Epithelial cell of esophagus (primary cell): ENCODE results near the gene MAN1C1.

Experiments
- DNase-seq: peaks from one replicate; pipeline ENCODE4 v3.0.0; 2010; ENCODE audit warnings: low read depth
- H3K4me3 ChIP-seq: 2 replicates; pipeline ENCODE4 v1.5.1; 2011; ENCODE audit warnings: mild to moderate bottlenecking, low read length, control low read depth
- TF ChIP-seq, protein P1 (sequence below): IDR thresholded peaks from 2 replicates; pipeline ENCODE4 v1.5.1; 2011; ENCODE audit warnings: low read depth, mild to moderate bottlenecking, low read length, control low read depth, inconsistent platforms; ENCODE audit not compliant: insufficient read depth; ENCODE audit errors: missing control alignments

MAN1C1 gene

DNA sequence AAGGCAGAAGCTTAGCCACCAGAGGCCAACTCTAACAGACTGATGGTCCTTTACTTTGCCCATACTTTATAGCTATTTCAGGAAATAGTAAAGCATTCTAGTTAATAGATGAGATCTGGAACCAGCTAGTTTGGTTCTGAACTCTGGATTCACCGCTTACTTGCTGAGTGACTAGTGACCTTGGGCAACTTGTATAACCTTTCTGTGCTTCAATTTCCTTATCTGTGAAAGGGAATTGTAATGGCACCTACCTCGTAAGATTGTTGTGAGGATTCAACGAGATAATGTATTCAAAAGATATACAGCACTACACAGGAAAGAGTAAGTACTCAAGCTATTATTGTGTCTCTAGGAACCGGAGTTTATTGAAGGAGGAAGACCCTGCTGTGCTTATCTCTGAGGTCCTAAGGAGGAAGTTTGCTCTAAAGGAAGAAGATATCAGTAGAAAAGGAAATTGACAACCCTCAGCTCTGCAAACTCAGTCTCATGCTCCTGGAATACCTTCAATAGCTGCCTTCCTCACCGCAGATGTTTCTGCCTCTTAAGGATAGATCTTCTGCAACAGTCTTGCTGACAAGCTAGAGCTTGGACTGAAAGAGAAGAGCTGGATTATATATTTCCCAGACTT is 215.1 kb downstream of the MAN1C1 start:
- TF ChIP-seq, protein P1, sequence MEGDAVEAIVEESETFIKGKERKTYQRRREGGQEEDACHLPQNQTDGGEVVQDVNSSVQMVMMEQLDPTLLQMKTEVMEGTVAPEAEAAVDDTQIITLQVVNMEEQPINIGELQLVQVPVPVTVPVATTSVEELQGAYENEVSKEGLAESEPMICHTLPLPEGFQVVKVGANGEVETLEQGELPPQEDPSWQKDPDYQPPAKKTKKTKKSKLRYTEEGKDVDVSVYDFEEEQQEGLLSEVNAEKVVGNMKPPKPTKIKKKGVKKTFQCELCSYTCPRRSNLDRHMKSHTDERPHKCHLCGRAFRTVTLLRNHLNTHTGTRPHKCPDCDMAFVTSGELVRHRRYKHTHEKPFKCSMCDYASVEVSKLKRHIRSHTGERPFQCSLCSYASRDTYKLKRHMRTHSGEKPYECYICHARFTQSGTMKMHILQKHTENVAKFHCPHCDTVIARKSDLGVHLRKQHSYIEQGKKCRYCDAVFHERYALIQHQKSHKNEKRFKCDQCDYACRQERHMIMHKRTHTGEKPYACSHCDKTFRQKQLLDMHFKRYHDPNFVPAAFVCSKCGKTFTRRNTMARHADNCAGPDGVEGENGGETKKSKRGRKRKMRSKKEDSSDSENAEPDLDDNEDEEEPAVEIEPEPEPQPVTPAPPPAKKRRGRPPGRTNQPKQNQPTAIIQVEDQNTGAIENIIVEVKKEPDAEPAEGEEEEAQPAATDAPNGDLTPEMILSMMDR = no peak
- no peak for DNase-seq
- H3K4me3 ChIP-seq = no peak overlapping the region

DNA sequence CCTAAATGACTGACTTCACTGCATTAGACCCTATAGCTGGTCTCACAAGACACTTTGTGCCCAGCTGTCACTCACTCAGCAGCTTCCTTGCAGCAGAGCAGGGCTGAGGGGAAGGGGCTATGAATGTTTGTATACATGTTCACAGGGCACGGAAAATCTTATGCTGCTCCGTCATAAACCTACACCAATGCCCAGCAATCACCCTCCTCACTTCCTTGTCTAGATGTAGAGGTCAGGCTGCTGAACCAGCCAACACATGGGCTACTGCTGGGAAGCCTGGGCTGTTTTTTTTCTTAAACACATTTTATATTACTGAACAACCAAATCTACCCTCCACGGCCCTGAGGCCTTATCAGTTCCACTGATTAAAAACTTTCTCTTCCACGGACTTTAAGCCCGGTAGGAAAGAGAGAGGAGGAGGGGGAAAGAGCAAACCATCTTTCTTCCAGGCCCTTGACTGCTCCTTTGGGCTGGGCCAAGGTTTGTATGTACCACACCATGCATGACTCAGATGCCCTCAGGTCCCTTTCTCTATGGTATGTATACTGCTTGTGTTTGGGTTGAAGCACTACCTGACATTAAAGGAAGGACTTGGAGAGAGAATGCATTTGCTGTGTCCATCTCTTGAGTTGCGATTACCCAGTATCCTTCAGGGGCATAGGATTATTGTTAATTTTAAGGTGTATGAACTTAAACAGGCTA is 215.9 kb downstream of the MAN1C1 start:
- DNase-seq = peak; percentile 83
- TF ChIP-seq, protein P1 = no peak
- H3K4me3 ChIP-seq = no peak overlapping the region

GRCh38 chr1:25833158-25833557 is 216.6 kb downstream of the MAN1C1 start:
- TF ChIP-seq, protein P1 = no peak
- DNase-seq = no peak
- H3K4me3 ChIP-seq = no peak overlapping the region
